HUDEP-2 (cell line): ENCODE results near the gene PRKD3.
"Not testable (repeated sequence)": the region's sequence is repeated elsewhere in the genome, so short reads cannot be mapped to it uniquely, and the experiment has no call there.

ENCODE experiments used
- DNase-seq, 76 experiments: peaks; one replicate each; lab custom pipeline; 2025; ENCODE audit not compliant: unreplicated experiment in 76 of 76; lab: John Stamatoyannopoulos, UW

PRKD3 gene

GRCh38 chr2:37317746-37318145 is 6.9 kb downstream of the PRKD3 start:
- DNase-seq = no peak

DNA sequence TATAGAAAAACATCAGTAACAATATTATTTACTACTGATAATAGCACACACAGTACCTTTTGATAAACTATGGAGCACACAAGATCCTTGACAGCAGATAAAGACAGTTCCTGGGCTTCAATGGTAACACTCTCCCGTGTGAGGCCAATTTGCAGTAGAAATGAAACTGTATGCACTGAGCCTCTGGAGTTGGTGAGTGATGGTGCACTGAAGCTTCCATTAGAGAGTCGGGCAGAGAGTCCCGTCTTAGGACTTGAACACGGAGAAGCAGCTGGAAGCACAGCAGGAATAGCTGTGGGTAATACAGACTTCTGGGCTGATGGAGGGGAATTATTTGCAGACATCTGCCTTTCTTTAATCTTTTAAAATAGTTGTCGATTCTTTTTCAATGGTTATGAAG is 8.5 kb downstream of the PRKD3 start:
- DNase-seq = no peak

DNA sequence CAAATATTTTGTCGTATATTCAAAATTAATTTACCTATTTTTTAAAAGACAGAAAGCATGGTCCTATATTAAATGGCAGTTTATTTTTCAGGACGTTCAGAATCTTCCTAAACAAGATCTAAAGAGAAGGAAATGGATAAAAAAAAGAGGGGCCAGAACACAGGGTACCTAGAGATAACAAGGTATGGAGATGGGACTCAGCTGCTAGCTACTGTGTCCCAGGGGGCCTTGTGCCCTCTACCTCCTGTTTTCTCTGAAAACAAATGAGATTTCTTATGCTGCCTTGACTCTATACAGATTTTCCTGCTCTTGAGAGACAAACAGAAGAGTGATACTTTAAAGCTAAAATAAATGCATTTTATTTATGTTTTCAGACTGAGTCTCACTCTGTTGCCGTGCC is 9.3 kb downstream of the PRKD3 start:
- no peak for DNase-seq

- DNase-seq = no peak
Observed at GRCh38 chr2:37307500-37307899, 17.1 kb downstream of the PRKD3 start.

DNA sequence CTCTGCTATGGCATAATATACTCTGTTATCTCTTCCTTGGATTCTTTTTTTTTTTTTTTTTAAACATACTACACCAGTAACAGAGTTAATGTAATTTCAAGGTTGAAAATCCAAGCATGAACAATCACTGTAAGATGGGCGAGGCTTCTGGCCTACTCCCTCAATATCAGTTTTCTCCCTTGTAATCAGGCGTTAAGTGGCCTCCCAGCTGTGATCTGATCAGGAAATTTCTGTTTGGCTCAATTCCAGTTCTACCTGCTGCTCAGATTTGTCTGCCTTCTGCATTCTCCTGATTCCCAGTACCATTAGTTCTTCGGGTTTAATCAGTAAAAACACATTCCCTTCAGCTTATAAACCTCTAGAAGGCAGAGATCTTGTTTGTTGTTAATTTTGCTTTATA is 18.6 kb downstream of the PRKD3 start:
- DNase-seq = peak in 1 of 76 experiments; percentile 2

- DNase-seq = no peak
Observed at GRCh38 chr2:37302701-37303252, 21.9 kb downstream of the PRKD3 start.

DNA sequence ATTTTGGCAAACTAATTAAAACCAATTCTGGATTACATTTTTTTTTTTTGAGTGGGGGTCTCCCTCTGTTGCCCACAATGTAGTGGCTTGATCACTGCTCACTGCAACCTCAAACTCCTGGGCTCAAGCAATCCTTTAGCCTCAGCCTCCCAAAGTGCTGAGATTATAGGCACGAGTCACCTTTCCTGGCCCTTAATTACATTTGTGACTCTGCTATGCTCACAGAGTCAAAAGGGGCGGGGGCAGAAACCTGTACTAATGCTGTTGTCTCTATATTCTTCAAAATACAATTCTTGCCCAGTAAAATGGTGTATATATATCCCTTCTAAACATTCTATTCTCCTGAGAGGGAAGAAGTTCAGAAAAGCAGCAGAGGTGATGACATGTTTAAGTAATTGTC is 23.2 kb downstream of the PRKD3 start:
- DNase-seq = no peak

GRCh38 chr2:37300578-37300977 is 24.1 kb downstream of the PRKD3 start:
- no peak for DNase-seq

GRCh38 chr2:37300146-37300545 is 24.5 kb downstream of the PRKD3 start:
- no peak for DNase-seq

DNA sequence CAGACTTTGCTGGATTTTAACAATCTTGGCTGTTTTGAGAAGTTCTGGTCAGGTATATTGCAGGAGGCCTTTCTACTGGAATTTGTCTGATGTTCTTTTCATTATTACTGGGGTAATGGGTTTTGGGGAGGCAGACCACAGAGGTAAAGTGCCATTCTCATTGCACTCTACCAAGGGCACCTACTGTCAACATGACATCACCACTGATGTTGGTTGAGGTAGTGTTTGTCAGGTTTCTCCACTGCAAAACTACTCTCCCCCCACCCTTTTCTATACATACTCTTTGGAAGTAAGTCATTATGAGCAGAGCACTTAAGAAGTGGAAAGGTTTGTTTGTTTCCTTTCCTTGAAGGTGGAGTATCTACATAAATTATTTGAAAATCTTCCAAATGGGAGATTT is 27.0 kb downstream of the PRKD3 start:
- DNase-seq = no peak

DNA sequence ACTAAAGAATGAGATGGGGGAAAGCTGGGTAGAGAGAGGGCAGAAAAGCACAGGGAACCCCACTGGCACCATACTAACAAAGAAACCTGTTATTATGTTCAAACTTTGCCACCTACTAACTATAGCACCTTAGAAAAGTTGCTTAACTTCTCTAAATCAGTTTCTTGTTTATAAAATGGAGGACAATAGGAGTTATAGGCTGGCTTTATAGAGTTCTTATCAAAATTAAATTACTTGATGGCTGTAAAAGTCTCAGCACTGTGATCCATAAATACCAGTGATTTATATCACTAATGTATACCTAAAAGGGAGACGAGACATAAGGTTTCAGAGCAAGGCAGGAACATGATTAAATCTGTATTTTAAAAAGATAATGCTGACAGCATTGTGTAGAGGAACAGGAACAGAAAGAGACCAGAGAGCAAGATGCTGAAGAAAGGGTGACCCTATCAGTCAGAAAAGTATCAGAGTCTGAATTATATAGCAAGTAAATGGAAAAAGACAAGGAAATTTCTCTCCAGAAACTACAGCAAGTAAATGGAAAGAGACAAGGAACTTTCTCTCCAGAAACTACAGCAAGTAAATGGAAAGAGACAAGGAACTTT is 29.1 kb downstream of the PRKD3 start:
- DNase-seq = no peak

DNA sequence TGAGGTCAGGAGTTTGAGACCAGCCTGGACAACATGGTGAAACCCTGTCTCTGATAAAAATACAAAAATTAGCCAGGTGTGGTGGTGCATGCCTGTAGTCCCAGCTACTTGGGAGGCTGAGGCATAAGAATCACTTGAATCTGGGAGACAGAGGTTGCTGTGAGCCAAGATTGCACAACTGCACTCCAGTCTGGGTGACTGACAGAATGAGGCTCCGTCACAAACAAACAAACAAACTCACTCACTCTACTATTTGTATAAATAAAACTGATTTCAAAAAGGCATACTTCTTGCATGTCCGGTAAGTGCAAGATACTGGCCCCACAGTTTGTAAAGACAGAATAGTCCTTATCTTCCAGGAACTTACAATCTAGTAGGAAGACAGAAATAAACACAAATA is 29.8 kb downstream of the PRKD3 start:
- not testable (repeated sequence) for DNase-seq

DNA sequence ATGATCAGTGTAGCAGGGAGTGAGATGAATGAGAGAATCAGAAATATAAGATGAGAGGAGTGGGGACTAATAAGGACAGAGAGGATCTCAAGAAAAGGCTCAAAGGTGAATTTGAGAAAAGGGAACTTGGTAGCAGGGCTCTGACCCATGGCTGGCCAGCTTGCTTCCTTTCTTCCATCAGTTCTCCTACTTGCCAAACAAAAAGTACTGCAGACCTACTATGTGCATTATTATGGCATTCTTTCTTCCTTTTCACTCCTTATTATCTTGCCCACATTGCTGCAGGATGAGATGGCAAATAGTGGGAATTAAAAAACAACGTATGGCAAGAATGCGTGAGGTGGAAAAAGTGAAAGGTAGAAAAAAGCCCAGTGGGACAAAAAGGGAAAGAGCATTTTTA is 33.0 kb downstream of the PRKD3 start:
- no peak for DNase-seq

DNA sequence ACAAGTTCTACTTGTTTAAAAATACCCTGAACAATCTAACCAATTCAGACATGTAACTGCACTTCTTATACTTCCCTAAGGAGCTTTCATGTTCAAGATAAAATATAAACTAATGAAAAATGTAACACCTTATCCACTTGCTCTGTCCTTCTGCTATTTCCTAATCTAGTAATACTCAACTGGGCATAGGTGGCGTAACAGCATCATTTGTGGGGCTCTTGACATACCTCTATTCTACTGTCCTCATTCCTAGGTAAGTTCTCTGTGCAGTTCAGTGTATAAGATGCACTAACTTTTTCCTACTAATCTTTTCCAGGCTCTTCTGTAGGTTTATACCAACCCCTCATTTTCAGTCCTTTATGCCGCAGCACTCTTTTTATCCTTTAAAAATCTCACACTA is 36.7 kb downstream of the PRKD3 start:
- no peak for DNase-seq

GRCh38 chr2:37284381-37284780 is 40.3 kb downstream of the PRKD3 start:
- no peak for DNase-seq

GRCh38 chr2:37283207-37283606 is 41.4 kb downstream of the PRKD3 start:
- DNase-seq = no peak

- no peak for DNase-seq
Observed at GRCh38 chr2:37282746-37283145, 41.9 kb downstream of the PRKD3 start.

DNA sequence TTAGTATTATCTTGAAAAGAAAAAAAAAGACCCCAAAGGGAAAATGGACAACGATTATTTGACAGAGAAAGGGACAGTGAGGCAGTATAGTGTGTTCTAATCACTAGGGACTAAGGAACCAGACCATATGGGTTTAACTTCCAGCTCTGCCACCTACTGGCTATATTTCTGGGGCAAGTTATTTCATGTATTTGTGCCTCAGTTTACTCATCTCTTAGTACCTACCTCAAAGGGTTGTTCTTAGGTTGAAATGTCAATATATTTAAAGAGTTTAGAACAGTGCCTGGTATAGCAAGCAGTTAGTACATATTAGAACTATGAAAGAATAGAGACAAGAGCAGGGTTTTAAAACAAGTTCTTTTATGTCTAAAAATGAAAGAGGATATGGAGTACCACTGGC is 42.7 kb downstream of the PRKD3 start:
- DNase-seq = no peak

DNA sequence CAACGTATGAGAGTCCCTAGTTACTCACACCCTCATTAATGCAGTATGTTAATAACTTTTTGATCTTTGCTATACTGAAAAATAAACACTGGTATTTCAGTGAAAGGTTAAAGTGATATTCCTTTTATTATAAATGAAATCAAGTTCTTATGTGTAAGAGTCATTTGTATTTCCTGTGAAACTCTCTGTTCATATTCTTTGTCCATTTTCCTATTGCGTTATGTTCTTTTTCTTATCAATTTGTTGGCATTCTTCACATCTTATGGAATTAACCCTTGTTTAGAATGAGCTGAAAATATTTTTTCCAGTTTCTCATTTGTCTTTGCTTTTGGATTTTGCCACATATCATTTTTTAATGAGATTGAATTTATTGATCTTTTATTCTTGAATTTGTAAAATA is 48.3 kb downstream of the PRKD3 start:
- no peak for DNase-seq
